Measurements from ENCODE around the gene VSTM2L. TPM values are rescaled to one million over a fixed set of nuclear protein-coding genes. Genes with fewer than 3 reads are reported as not detected.
A peak's percentile ranks its signal among the peaks of the same experiment; 100 is the strongest.

Gene VSTM2L
- total RNA-seq, 1 donor from 2014 or later, result 6.2 TPM

- H3K36me3 Mint-ChIP-seq (ENCODE audit: insufficient read depth), result peaks cover under 1% of the 10 kb centered on the region
- DNase-seq (ENCODE audit: low spot score, unreplicated experiment), result no peak
- no peak overlapping the region for H3K27ac Mint-ChIP-seq
- H3K4me3 Mint-ChIP-seq (ENCODE audit: low read depth), result no peak overlapping the region
- no peak for TF ChIP-seq CTCF (IDR thresholded peaks at IDR 0.05; ENCODE audit: unreplicated experiment)
- H3K4me1 Mint-ChIP-seq (ENCODE audit: low read depth), result peaks cover 3% of the 10 kb centered on the region
- peaks cover 4% of the 10 kb centered on the region for H3K27me3 Mint-ChIP-seq
- no peaks in the 10 kb centered on the region for H3K9me3 Mint-ChIP-seq (ENCODE audit: low read depth)
These were observed 70.4 kb downstream of the VSTM2L start for GRCh38 chr20:37973059-37973910.

- DNase-seq (ENCODE audit: low spot score, unreplicated experiment), result no peak
- H3K27me3 Mint-ChIP-seq, result peaks cover 4% of the 10 kb centered on the region
- no peak overlapping the region for H3K27ac Mint-ChIP-seq
- H3K9me3 Mint-ChIP-seq (ENCODE audit: low read depth), result no peaks in the 10 kb centered on the region
- peaks cover 3% of the 10 kb centered on the region for H3K4me1 Mint-ChIP-seq (ENCODE audit: low read depth)
- no peak overlapping the region for H3K4me3 Mint-ChIP-seq (ENCODE audit: low read depth)
- H3K36me3 Mint-ChIP-seq (ENCODE audit: insufficient read depth), result peaks cover 4% of the 10 kb centered on the region
- no peak for TF ChIP-seq CTCF (IDR thresholded peaks at IDR 0.05; ENCODE audit: unreplicated experiment)
These were observed 74.0 kb downstream of the VSTM2L start for GRCh38 chr20:37976887-37977286.

GRCh38 chr20:37977338-37977737 is 74.4 kb downstream of the VSTM2L start:
- H3K4me3 Mint-ChIP-seq (ENCODE audit: low read depth), result no peak overlapping the region
- no peak for DNase-seq (ENCODE audit: low spot score, unreplicated experiment)
- no peaks in the 10 kb centered on the region for H3K9me3 Mint-ChIP-seq (ENCODE audit: low read depth)

GRCh38 chr20:37977786-37978185 is 74.9 kb downstream of the VSTM2L start:
- H3K27ac Mint-ChIP-seq, result peak overlapping the region; percentile 3
- peaks cover 8% of the 10 kb centered on the region for H3K36me3 Mint-ChIP-seq (ENCODE audit: insufficient read depth)
- no peak for DNase-seq (ENCODE audit: low spot score, unreplicated experiment)
- H3K4me3 Mint-ChIP-seq (ENCODE audit: low read depth), result no peak overlapping the region
- H3K4me1 Mint-ChIP-seq (ENCODE audit: low read depth), result peaks cover 3% of the 10 kb centered on the region
- no peaks in the 10 kb centered on the region for H3K9me3 Mint-ChIP-seq (ENCODE audit: low read depth)
- no peak for TF ChIP-seq CTCF (IDR thresholded peaks at IDR 0.05; ENCODE audit: unreplicated experiment)
- H3K27me3 Mint-ChIP-seq, result peaks cover 4% of the 10 kb centered on the region

More at GRCh38 chr20:37977338-37977737, 74.4 kb downstream of the VSTM2L start:
- TF ChIP-seq CTCF (IDR thresholded peaks at IDR 0.05; ENCODE audit: unreplicated experiment), result no peak
- Mint-ChIP-seq H3K4me1 (ENCODE audit: low read depth) (peaks cover 3% of the 10 kb centered on the region), H3K27ac (no peak overlapping the region), H3K27me3 (peaks cover 4% of the 10 kb centered on the region), H3K36me3 (ENCODE audit: insufficient read depth) (peaks cover 4% of the 10 kb centered on the region)

GRCh38 chr20:37979021-37979985 is 76.4 kb downstream of the VSTM2L start:
- no peak for DNase-seq (ENCODE audit: low spot score, unreplicated experiment)
- Mint-ChIP-seq H3K27ac (no peak overlapping the region), H3K4me3 (ENCODE audit: low read depth) (no peak overlapping the region), H3K4me1 (ENCODE audit: low read depth) (peaks cover 4% of the 10 kb centered on the region), H3K9me3 (ENCODE audit: low read depth) (no peaks in the 10 kb centered on the region), H3K27me3 (peaks cover 4% of the 10 kb centered on the region), H3K36me3 (ENCODE audit: insufficient read depth) (peaks cover 10% of the 10 kb centered on the region)
- no peak for TF ChIP-seq CTCF (IDR thresholded peaks at IDR 0.05; ENCODE audit: unreplicated experiment)
